ENCODE results near the gene NHLRC1. TPM values are rescaled to one million over a fixed set of nuclear protein-coding genes. Genes with fewer than 3 reads are reported as not detected.
"Not testable (repeated sequence)": the region's sequence is repeated elsewhere in the genome, so short reads cannot be mapped to it uniquely, and the experiment has no call there.

NHLRC1 gene
- polyA plus RNA-seq (2013, experiment 1 of 2; ENCODE audit: insufficient read length): 2.1 TPM
- polyA plus RNA-seq (2013, experiment 2 of 2; ENCODE audit: insufficient read length): 1.6 TPM

DNA sequence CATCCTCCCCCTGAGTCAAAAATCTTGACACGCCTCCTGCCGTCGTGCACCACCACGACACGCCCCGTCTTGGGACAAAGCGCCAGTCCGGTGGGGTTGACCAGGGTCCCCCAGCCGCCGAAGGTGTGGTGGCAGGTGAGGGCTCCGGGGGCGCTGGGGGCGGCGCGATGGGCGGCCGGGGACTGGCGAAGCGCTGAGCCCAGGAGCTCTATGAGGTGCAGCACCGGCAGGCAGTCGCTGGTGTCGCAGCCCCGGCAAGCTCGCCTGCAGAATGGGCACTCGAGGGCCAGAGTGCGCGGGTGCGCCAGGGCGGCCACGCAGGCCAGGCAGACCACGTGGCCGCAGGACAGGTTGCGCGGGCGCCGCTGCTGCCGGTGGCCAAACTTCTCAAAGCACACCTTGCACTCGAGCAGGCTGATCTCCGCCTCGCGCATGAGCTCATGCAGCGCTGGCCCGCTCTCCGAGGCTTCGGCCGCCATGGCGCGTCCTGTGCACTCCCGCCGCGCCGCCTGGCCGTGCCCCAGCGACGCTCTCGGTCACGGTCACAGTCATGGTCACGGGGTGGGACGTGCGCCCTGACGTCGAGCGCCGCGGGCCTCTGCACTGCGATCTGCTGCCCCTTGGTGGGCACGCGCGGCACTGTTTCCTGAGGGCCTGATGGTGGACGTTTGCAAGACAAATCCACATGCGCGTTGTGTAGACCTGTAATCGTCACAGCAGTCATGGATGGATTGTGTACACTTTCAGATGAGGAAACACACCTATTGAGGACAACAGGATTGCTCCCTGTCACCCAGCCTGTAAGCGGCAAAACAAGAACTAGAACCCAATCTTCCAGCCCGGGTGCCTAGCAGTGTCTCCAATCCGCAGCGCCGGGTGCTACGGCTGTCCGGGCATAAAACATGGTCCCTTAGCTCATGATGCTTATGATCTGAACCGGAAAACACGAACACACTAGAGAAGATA is at the start of gene NHLRC1:
Gene NHLRC1 (minus strand): TSS at position 550 of the 966 bp plus-strand sequence. CDS start 71 bp downstream, at position 479.
- DNase-seq: peak; percentile 89

DNA sequence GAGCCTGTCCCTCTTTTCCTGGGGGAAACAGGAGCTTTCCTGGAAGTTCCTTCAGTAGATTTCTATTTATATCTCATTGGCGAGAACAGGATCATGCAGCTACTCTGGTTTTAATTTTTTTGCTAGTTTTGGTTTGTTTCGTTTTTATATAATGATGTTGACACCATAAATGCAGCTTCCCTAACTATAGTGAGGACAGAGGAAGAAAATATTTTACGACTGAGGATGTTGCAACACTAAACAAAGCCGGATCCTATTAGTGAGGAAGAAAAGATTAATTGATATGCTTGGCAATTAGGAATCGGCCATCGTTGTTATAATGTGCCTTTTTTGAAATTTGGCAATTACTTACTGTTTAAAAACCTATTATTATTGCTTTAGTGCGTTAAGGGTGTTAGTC is 49.4 kb upstream of the NHLRC1 start:
- no peak for DNase-seq

DNA sequence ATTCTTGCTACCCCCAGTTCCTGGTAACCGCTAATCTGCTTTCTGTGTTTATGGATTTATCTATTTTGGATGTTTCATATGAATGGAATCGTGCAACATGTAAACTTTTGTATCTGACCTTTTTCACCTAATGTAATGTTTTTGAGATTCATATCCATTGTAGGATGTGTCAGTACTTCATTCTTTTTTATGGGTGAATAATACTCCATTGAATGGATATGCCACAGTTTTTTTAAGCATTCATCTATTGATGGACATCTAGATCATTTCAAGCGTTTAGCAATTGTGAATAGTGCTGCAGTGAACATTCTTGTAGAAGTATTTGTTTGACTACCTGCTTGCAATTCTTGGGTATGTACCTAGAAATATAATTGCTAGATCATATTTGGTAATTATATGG is 45.8 kb upstream of the NHLRC1 start:
- no peak for DNase-seq

GRCh38 chr6:18166312-18167036 is 44.0 kb upstream of the NHLRC1 start:
- peak; percentile 35 for DNase-seq

DNA sequence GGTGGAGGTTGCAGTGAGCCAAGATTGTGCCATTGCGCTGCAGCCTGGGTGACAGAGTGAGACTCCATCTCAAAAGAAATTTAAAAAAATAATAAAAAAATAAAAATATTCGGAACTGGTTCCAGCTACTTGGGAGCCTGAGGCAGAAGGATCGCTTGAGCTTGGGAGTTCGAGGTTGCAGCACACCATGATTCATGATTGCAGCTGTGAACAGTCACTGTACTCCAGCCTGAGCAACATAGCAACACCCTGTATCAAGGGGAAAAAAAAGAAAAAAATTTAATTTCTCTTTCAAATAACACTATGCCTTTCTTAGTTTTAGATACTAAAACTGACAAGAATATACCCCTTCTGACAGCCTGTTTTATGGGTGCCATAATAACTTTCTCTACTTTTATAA is 43.3 kb upstream of the NHLRC1 start:
- DNase-seq: no peak

GRCh38 chr6:18162401-18162800 is 39.9 kb upstream of the NHLRC1 start:
- no peak for DNase-seq

GRCh38 chr6:18161431-18161830 is 39.0 kb upstream of the NHLRC1 start:
- no peak for DNase-seq

- DNase-seq: no peak
These were observed 38.4 kb upstream of the NHLRC1 start for GRCh38 chr6:18160911-18161310.

DNA sequence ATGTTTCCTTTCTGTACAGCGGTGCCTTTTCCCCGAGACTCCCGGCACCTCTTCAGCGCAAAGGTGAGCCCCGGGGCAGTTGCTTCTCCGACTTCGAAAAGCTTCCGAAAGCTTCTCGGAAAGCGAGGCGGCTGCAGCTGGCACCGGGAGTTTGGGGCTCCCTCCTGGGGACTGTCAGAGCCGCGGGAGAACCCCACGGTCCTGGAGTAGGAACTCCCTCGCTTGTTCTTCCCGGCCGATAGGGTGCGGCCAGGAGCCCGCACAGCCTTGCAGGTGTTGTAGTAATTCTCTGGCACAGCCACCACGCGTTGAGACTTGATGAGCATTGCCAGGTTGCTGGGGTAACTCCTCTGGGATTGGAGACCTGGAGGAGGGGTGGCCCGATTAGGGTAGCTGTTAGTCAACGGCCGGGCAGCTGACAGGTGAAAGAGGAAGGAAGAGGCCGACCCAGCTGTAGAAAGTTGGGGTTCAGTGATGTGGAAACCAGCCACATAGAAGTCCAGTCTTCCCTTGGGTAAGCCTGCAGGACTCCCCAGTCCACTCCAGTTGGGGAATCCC is 33.5 kb upstream of the NHLRC1 start:
- DNase-seq: no peak

- DNase-seq: peak; percentile 99
These were observed 32.8 kb upstream of the NHLRC1 start, which contains the start of gene KDM1B for GRCh38 chr6:18155150-18155863. Gene KDM1B (plus strand): TSS chr6:18155422. CDS start chr6:18159896, 4,474 bp downstream.

GRCh38 chr6:18154507-18155149 is 32.2 kb upstream of the NHLRC1 start, which contains the start of gene TPMT:
Gene TPMT (minus strand): TSS chr6:18155077. CDS start chr6:18149127, 5,950 bp downstream.
- DNase-seq: no peak

GRCh38 chr6:18153311-18153703 is 30.8 kb upstream of the NHLRC1 start:
- no peak for DNase-seq

DNA sequence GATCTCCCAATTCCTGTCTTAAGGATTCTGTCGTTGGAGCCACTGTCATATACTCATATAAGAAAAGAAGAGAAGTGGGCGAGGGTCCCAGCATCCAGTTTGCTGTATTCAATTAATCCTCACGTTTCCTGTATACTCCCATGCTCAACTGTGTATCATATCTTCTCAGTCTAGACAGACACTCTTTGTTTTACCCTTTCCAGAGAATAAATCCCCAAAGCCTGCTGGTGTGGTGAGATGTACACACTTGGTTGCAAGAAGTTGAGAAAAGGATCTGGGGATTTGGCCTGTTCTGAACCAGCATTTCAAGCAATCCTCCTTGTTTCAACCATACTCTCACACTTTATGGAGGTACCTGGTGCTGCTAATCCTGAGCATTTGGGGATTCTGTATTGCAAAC is 29.3 kb upstream of the NHLRC1 start:
- no peak for DNase-seq

DNA sequence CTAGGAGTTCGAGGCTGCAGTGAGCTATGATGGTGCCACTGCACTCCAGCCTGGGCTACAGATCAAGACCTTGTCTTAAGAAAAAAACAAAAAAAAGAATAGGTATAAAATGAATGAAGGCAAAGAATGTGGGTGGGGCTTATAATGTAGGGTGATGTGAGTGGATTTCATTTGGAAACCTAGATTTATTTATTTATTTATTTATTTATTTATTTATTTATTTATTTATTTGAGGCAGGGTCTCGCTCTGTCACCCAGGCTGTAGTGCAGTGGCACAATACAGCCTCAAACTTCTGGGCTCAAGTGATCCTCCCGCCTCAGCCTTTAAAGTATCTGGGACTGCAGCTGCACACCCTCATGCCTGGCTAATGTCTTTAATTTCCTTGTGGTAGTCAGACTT is 28.9 kb upstream of the NHLRC1 start:
- DNase-seq: not testable (repeated sequence)

GRCh38 chr6:18148304-18149025 is 26.0 kb upstream of the NHLRC1 start:
- DNase-seq: peak; percentile 84

DNA sequence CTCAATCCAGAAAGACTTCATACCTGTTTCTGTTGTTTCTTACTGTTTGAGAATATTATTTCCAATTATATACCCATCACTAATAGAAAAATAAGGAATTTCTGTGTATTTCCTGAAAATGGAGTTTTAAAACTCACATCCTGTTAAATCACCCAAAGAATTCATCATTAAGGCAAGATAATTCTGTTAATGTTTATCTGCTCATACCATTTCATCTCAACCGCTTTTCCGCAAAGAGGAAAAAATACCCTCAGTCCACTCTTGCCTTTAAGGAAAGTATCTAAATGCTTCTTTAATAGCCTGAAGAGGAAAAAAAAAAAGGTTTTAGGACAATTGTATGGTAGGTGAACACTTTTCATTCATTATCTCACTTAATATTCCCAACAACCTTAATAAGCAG is 25.1 kb upstream of the NHLRC1 start:
- DNase-seq: no peak

GRCh38 chr6:18147160-18147559 is 24.7 kb upstream of the NHLRC1 start:
- DNase-seq: no peak

GRCh38 chr6:18142591-18142861 is 20.0 kb upstream of the NHLRC1 start:
- DNase-seq: no peak

GRCh38 chr6:18141805-18142590 is 19.5 kb upstream of the NHLRC1 start:
- DNase-seq: no peak

DNA sequence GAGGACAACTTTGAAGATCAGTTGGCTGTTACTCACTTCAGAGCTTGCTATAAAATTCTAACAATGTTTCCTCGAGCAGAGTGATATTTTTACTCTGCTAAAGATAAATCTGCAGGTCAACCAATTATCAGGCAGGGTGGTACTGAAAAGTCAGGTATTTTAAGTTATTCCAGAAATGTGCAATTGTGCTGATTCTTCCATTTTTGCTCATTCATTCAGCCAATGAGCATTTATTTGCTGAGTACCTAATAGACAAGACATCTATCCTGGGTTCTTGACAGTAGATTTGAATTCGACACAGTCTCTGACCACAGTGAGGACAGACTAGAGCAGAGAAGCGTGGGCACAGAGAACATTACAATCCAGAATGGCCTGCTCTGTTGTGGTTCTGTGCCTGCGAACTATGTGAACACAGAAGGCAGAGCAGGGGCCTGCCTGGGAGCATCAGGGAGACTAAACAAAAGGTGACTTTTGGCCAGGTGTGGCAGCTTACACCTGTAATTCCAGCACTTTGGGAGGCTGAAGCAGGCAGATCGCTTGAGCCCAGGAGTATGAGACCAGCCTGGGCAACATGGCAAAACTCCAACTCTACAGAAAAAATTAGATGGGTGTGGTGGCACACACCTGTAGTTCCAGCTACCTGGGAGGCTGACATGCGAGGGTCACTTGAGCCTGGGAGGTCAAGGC is 17.6 kb upstream of the NHLRC1 start:
- DNase-seq: no peak

Measured in fibroblast of skin of scalp (primary cell).